ENCODE results near the gene CACNA1C. TPM values are rescaled to one million over a fixed set of nuclear protein-coding genes. Genes with fewer than 3 reads are reported as not detected.

CACNA1C gene
- total RNA-seq, 1 donor from 2014 or later = 0.02 TPM

GRCh38 chr12:2261708-2262107 lies 208.9 kb downstream of the CACNA1C start:
- no peaks in the 10 kb centered on the region for H3K9me3 Mint-ChIP-seq
- no peaks in the 10 kb centered on the region for H3K36me3 Mint-ChIP-seq (ENCODE audit: low read depth)
- no peak overlapping the region for H3K27ac Mint-ChIP-seq
- H3K27me3 Mint-ChIP-seq = no peaks in the 10 kb centered on the region
- POLR2A ChIA-PET = no interaction called here
- H3K4me3 Mint-ChIP-seq = no peak overlapping the region
- H3K4me1 Mint-ChIP-seq = peaks cover 7% of the 10 kb centered on the region
- intact Hi-C loops (cut with micrococcal nuclease) = no loop called here
- CTCF ChIA-PET = no interaction called here
- DNase-seq = no peak
- no peak for ATAC-seq (ENCODE audit: low read depth)
- TF ChIP-seq, protein P1, sequence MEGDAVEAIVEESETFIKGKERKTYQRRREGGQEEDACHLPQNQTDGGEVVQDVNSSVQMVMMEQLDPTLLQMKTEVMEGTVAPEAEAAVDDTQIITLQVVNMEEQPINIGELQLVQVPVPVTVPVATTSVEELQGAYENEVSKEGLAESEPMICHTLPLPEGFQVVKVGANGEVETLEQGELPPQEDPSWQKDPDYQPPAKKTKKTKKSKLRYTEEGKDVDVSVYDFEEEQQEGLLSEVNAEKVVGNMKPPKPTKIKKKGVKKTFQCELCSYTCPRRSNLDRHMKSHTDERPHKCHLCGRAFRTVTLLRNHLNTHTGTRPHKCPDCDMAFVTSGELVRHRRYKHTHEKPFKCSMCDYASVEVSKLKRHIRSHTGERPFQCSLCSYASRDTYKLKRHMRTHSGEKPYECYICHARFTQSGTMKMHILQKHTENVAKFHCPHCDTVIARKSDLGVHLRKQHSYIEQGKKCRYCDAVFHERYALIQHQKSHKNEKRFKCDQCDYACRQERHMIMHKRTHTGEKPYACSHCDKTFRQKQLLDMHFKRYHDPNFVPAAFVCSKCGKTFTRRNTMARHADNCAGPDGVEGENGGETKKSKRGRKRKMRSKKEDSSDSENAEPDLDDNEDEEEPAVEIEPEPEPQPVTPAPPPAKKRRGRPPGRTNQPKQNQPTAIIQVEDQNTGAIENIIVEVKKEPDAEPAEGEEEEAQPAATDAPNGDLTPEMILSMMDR (IDR thresholded peaks at IDR 0.05) = no peak

DNA sequence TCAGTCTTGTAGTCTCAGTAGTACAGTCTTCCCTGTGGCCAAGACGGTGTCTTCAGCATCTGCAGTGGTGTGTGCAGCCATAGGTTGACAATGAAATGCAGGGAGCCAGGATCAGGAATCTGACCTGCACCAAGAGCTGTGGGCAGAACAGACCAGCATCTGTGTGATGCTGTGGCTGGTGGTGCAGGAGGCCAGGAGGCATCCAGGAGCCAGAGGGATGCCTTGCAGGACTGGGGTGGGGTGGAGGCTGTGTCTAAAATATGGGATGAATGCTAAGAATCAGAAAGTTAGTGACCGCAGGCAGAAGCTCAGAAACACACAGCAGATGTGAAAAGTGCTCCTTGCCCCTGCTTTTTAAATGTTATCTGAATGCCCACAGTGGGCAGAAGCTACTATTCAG lies 209.7 kb downstream of the CACNA1C start:
- H3K36me3 Mint-ChIP-seq (ENCODE audit: low read depth) = no peaks in the 10 kb centered on the region
- H3K4me1 Mint-ChIP-seq = peaks cover 7% of the 10 kb centered on the region
- no peak for DNase-seq
- H3K4me3 Mint-ChIP-seq = no peak overlapping the region
- TF ChIP-seq, protein P1 (IDR thresholded peaks at IDR 0.05) = no peak
- H3K9me3 Mint-ChIP-seq = no peaks in the 10 kb centered on the region
- CTCF ChIA-PET = no interaction called here
- no peak for ATAC-seq (ENCODE audit: low read depth)
- H3K27ac Mint-ChIP-seq = no peak overlapping the region
- H3K27me3 Mint-ChIP-seq = no peaks in the 10 kb centered on the region
- POLR2A ChIA-PET = no interaction called here
- intact Hi-C loops (cut with micrococcal nuclease) = no loop called here

DNA sequence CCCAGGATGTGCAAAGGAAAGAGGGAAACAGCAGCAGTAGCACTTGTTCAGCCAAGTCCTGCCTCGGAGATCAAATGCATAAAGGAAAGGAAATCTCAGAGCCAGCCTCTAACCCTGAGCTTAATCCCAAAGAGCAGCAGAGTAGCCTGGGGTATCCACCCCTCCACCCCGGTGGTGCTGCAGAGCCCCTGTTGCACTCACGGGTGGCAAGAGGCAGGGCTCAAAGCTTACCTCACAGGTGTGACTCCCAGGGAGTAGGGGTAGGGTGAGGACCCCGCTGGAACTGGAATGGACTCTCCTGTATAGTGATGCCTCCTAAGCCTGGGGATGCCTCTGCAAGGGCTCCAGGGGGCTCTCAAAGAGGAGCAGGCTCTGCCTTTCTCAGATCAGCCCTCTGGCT lies 211.1 kb downstream of the CACNA1C start:
- Mint-ChIP-seq H3K27ac (no peak overlapping the region), H3K27me3 (no peaks in the 10 kb centered on the region), H3K36me3 (ENCODE audit: low read depth) (no peaks in the 10 kb centered on the region), H3K4me1 (peaks cover 7% of the 10 kb centered on the region), H3K4me3 (no peak overlapping the region), H3K9me3 (no peaks in the 10 kb centered on the region)
- DNase-seq = no peak
- TF ChIP-seq, protein P1 (IDR thresholded peaks at IDR 0.05) = no peak
- intact Hi-C loops (cut with micrococcal nuclease) = no loop called here
- CTCF ChIA-PET = no interaction called here
- ATAC-seq (ENCODE audit: low read depth) = no peak
- POLR2A ChIA-PET = no interaction called here

- H3K9me3 Mint-ChIP-seq = no peaks in the 10 kb centered on the region
- H3K27me3 Mint-ChIP-seq = no peaks in the 10 kb centered on the region
- H3K4me1 Mint-ChIP-seq = no peaks in the 10 kb centered on the region
- H3K4me3 Mint-ChIP-seq = no peak overlapping the region
- DNase-seq (no peak), ATAC-seq (ENCODE audit: low read depth) (no peak)
- intact Hi-C loops (cut with micrococcal nuclease) = no loop called here
- no peak overlapping the region for H3K27ac Mint-ChIP-seq
- CTCF ChIA-PET = no interaction called here
- TF ChIP-seq, protein P1 (IDR thresholded peaks at IDR 0.05) = no peak
- POLR2A ChIA-PET = no interaction called here
- no peaks in the 10 kb centered on the region for H3K36me3 Mint-ChIP-seq (ENCODE audit: low read depth)
Measured at GRCh38 chr12:2264651-2265232, 212.0 kb downstream of the CACNA1C start.

DNA sequence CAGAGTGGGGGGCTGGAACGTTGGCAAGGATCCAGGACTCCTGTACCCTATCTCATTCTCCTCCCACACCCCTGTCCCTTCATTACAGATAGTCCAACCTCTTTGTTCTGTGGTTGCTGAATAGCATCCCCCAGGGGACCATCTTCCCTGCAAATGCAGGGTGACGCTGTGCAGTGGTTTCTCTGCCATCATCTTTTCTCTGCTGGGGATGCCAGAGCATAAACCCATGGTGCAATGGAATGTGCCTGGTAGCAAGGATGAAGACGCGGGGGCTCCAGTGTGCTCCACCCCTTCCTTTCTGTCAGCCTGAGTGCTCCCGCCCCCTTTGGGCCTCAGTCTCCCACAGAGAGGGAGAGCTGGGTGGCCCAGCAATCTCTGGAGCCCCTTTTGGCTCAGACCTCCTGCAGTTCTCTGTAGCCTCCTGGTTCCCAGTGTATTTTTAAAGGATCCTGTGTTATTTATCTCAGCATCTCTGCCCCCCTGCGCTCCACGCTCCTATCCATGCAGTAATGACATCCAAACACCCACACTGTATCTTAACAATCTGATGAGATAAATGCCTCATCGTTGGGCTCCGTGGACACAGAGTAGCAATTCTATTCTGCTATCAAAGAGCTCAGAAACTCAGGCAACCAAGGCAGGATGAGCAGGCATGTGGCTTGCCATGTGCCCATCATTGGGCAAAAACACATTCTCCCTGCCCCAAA lies 212.8 kb downstream of the CACNA1C start:
- DNase-seq = no peak
- ATAC-seq (ENCODE audit: low read depth) = no peak
- no peak overlapping the region for H3K27ac Mint-ChIP-seq
- intact Hi-C loops (cut with micrococcal nuclease) = no loop called here
- TF ChIP-seq, protein P1 (IDR thresholded peaks at IDR 0.05) = no peak
- H3K27me3 Mint-ChIP-seq = no peaks in the 10 kb centered on the region
- no peaks in the 10 kb centered on the region for H3K4me1 Mint-ChIP-seq
- H3K9me3 Mint-ChIP-seq = no peaks in the 10 kb centered on the region
- no peaks in the 10 kb centered on the region for H3K36me3 Mint-ChIP-seq (ENCODE audit: low read depth)
- CTCF ChIA-PET = no interaction called here
- no peak overlapping the region for H3K4me3 Mint-ChIP-seq
- POLR2A ChIA-PET = no interaction called here

All from activated B cell treated with CpG ODN at 0.5 μM for 24 hours (primary cell).